GM18858 (cell line): ENCODE data around the gene INSYN1.

Source experiments
- ATAC-seq: cut with Tn5 transposase; IDR thresholded peaks from one replicate; pipeline ENCODE4 v1.9.1; 2021; ENCODE audit not compliant: unreplicated experiment

Gene INSYN1

GRCh38 chr15:73779974-73780373 lies 26.8 kb upstream of the INSYN1 start:
- ATAC-seq = no peak

GRCh38 chr15:73777741-73778140 lies 24.6 kb upstream of the INSYN1 start:
- no peak for ATAC-seq

GRCh38 chr15:73773428-73773827 lies 20.3 kb upstream of the INSYN1 start:
- ATAC-seq = no peak

- no peak for ATAC-seq
These were observed 18.4 kb upstream of the INSYN1 start for GRCh38 chr15:73771385-73772045.

- ATAC-seq = no peak
These were observed 16.9 kb upstream of the INSYN1 start for GRCh38 chr15:73770050-73770449.

- ATAC-seq = no peak
These were observed 14.8 kb upstream of the INSYN1 start for GRCh38 chr15:73767806-73768501.

- no peak for ATAC-seq
These were observed 13.4 kb upstream of the INSYN1 start for GRCh38 chr15:73766598-73766997.

GRCh38 chr15:73765778-73766177 lies 12.6 kb upstream of the INSYN1 start:
- no peak for ATAC-seq

GRCh38 chr15:73763931-73764330 lies 10.8 kb upstream of the INSYN1 start:
- ATAC-seq = no peak

GRCh38 chr15:73760330-73761329 lies 7.5 kb upstream of the INSYN1 start:
- ATAC-seq = no peak

- ATAC-seq = no peak
These were observed 5.3 kb upstream of the INSYN1 start for GRCh38 chr15:73758461-73758860.

- ATAC-seq = no peak
These were observed 4.4 kb upstream of the INSYN1 start for GRCh38 chr15:73757571-73757970.

- ATAC-seq = no peak
These were observed 3.9 kb upstream of the INSYN1 start for GRCh38 chr15:73756947-73757513.

GRCh38 chr15:73756390-73756789 lies 3.2 kb upstream of the INSYN1 start:
- ATAC-seq = no peak

GRCh38 chr15:73755946-73756345 lies 2.8 kb upstream of the INSYN1 start:
- ATAC-seq = no peak

GRCh38 chr15:73755481-73755880 lies 2.3 kb upstream of the INSYN1 start:
- no peak for ATAC-seq

GRCh38 chr15:73754461-73754860 lies 1.3 kb upstream of the INSYN1 start:
- ATAC-seq = no peak

- ATAC-seq = no peak
These were observed 351 bp downstream of the INSYN1 start for GRCh38 chr15:73752806-73753193.

- no peak for ATAC-seq
These were observed 999 bp downstream of the INSYN1 start for GRCh38 chr15:73751899-73752805.

GRCh38 chr15:73751511-73751898 lies 1.6 kb downstream of the INSYN1 start:
- no peak for ATAC-seq
